Astrocyte of the spinal cord (primary cell): ENCODE data around the gene SLX4IP.

ENCODE experiments used
- DNase-seq: peaks from one replicate; pipeline ENCODE4 v3.0.0; 2011; ENCODE audit warnings: low read depth, low spot score
- H3K4me3 ChIP-seq: 2 replicates; pipeline ENCODE4 v1.5.1; 2011; ENCODE audit warnings: low read depth, mild to moderate bottlenecking, low read length, moderate library complexity
- CTCF ChIP-seq: IDR thresholded peaks from 2 replicates; pipeline ENCODE4 v1.5.1; 2012; ENCODE audit warnings: low read depth, mild to moderate bottlenecking, low read length, inconsistent platforms
- in situ Hi-C: cut with HindIII; loops from 2 replicates; pipeline ENCODE4 v1.10.0; 2017; ENCODE audit warnings: low sequenced_read_pairs

Gene SLX4IP

GRCh38 chr20:10659651-10660601, 224.8 kb downstream of the SLX4IP start:
- no peak for DNase-seq
- no peak for TF ChIP-seq CTCF
- in situ Hi-C loops, result no loop called here
- no peak overlapping the region for H3K4me3 ChIP-seq

- no peak for TF ChIP-seq CTCF
Measured at GRCh38 chr20:10660661-10661060, 225.6 kb downstream of the SLX4IP start.

GRCh38 chr20:10661261-10661660, 226.2 kb downstream of the SLX4IP start:
- no peak overlapping the region for H3K4me3 ChIP-seq
- DNase-seq, result no peak
- in situ Hi-C loops, result no loop called here
- TF ChIP-seq CTCF, result no peak

More at GRCh38 chr20:10660661-10661060, 225.6 kb downstream of the SLX4IP start:
- H3K4me3 ChIP-seq, result no peak overlapping the region
- in situ Hi-C loops, result no loop called here
- DNase-seq, result no peak

GRCh38 chr20:10662151-10662550, 227.0 kb downstream of the SLX4IP start:
- no peak for DNase-seq
- no peak overlapping the region for H3K4me3 ChIP-seq
- in situ Hi-C loops, result no loop called here
- TF ChIP-seq CTCF, result no peak

- no peak for TF ChIP-seq CTCF
- H3K4me3 ChIP-seq, result no peak overlapping the region
- in situ Hi-C loops, result no loop called here
- no peak for DNase-seq
Measured at GRCh38 chr20:10662661-10663458, 227.8 kb downstream of the SLX4IP start.

- DNase-seq, result no peak
- in situ Hi-C loops, result no loop called here
- TF ChIP-seq CTCF, result no peak
- no peak overlapping the region for H3K4me3 ChIP-seq
Measured at GRCh38 chr20:10663756-10664155, 228.7 kb downstream of the SLX4IP start.
